ENCODE data around the gene HPF1. TPM values are rescaled to one million over a fixed set of nuclear protein-coding genes. Genes with fewer than 3 reads are reported as not detected.
A peak's percentile ranks its signal among the peaks of the same experiment; 100 is the strongest.
"Not testable (repeated sequence)": the region's sequence is repeated elsewhere in the genome, so short reads cannot be mapped to it uniquely, and the experiment has no call there.

Gene HPF1
- total RNA-seq, 1 donor from 2014 or later: 35.2 TPM

GRCh38 chr4:169795585-169795984 is 37.8 kb upstream of the HPF1 start:
- no peaks in the 10 kb centered on the region for H3K36me3 ChIP-seq (ENCODE audit: control insufficient read depth, insufficient read depth, low read length)
- H3K27me3 ChIP-seq (ENCODE audit: control insufficient read depth, insufficient read depth, low read length): no peaks in the 10 kb centered on the region
- TF ChIP-seq CTCF (IDR thresholded peaks at IDR 0.05; ENCODE audit: insufficient read depth, low read length, poor library complexity, severe bottlenecking): no peak
- no peak overlapping the region for H3K4me3 ChIP-seq (ENCODE audit: low read depth, low read length)
- no peak for DNase-seq (ENCODE audit: low read depth)

DNA sequence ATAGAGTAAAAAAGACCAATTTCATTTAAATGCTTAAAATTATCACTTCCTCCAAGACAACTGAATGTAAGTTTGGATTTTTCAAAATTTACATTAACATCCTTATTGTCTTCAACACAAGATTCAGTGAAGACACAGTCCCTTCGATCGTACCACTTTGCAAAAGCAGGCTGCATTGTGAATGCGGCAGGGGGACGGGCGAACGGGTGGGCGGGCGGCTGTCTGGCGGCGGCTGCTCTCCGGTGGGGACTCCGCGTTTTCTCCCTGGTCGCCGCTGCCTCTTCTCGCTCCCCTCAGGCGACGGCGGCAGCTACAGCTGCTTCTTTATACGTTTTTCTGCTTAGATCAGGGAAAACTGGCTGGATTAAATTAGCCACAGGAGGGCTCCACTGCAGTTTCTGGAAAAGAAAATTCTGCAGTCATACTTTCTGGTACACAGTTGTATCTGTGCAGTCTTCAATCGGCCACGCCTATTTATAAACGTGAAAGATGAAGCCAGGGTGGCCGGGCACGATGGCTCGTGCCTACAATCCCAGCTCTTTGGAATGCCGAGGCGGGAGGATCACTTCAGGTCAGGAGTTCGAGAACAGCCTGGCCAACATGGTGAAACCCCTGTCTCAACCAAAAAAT is 33.9 kb upstream of the HPF1 start:
- TF ChIP-seq CTCF (IDR thresholded peaks at IDR 0.05; ENCODE audit: insufficient read depth, low read length, poor library complexity, severe bottlenecking): peak; percentile 66
- no peaks in the 10 kb centered on the region for H3K36me3 ChIP-seq (ENCODE audit: control insufficient read depth, insufficient read depth, low read length)
- peak; percentile 19 for DNase-seq (ENCODE audit: low read depth)
- H3K27me3 ChIP-seq (ENCODE audit: control insufficient read depth, insufficient read depth, low read length): no peaks in the 10 kb centered on the region
- H3K4me3 ChIP-seq (ENCODE audit: low read depth, low read length): peak overlapping the region; percentile 23

DNA sequence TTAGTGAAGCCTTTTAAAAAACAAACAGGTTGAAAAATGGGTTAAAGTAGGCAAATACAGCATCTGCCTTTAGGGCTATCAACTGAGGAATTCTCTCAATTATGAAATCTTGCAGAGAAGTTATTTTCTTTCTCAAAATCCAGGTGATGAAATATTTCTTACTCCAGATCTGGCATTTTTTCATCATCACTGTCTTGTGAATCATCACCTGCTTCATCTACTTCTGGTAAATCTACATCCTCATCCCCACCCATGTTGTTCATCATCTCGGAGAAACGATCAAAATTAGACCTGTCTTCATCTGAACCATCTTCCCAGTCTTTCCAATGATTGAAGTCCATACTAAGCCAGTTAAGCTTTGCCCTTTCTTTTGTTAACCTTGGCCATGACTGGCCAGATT is 33.3 kb upstream of the HPF1 start:
- no peaks in the 10 kb centered on the region for H3K36me3 ChIP-seq (ENCODE audit: control insufficient read depth, insufficient read depth, low read length)
- no peak overlapping the region for H3K4me3 ChIP-seq (ENCODE audit: low read depth, low read length)
- DNase-seq (ENCODE audit: low read depth): no peak
- no peaks in the 10 kb centered on the region for H3K27me3 ChIP-seq (ENCODE audit: control insufficient read depth, insufficient read depth, low read length)
- TF ChIP-seq CTCF (IDR thresholded peaks at IDR 0.05; ENCODE audit: insufficient read depth, low read length, poor library complexity, severe bottlenecking): no peak

DNA sequence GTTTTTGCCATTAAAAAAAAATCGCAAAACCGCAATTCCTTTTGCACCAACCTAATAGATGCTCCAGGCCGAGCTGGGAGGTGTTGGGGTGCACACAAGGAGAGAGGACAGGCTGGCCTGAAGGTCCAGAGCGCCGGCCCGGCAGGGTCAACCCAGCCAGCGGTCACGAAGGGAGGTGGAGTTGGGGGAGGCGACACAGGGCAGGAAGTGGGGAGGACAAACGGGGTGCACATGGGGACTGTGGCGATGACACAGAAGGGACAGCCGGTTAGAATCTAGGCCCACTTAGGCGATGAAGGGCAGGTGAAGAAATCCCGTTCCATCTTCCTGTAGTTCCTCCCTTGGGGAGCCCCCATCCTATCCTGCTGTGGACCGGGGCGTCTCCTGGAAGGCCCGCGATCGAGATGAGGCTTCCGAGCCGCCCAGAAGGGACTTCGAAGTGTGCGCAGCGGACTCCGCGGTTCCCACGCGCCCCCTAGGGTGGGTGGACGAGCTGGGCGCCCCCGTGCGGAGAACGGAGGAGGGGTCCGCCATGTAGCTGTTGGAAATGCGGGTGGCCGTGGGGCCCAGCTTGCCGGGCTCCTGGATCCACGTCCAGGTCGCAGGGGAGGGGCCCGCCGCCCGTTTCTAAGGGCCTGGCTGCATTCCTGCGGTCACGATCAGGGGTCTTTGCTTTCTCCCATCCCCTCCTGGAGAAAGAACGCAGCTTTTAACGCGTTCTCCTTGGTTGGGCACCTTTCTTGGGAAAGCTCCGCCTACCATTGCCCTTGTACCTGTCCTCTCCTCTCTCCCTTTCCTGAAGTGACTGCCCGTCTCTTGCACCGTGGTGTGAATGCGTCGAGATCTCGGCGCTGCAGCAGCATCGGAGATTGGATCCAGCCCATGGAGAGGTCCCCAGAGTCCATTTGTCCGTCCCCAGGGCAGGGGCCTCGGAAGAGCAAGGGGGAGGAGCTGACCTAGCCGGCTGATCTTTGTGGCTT is 17.0 kb upstream of the HPF1 start:
- H3K36me3 ChIP-seq (ENCODE audit: control insufficient read depth, insufficient read depth, low read length): no peaks in the 10 kb centered on the region
- H3K4me3 ChIP-seq (ENCODE audit: low read depth, low read length): peak overlapping the region; percentile 35
- no peak for DNase-seq (ENCODE audit: low read depth)
- peak; percentile 65 for TF ChIP-seq CTCF (IDR thresholded peaks at IDR 0.05; ENCODE audit: insufficient read depth, low read length, poor library complexity, severe bottlenecking)
- H3K27me3 ChIP-seq (ENCODE audit: control insufficient read depth, insufficient read depth, low read length): peaks cover 10% of the 10 kb centered on the region

DNA sequence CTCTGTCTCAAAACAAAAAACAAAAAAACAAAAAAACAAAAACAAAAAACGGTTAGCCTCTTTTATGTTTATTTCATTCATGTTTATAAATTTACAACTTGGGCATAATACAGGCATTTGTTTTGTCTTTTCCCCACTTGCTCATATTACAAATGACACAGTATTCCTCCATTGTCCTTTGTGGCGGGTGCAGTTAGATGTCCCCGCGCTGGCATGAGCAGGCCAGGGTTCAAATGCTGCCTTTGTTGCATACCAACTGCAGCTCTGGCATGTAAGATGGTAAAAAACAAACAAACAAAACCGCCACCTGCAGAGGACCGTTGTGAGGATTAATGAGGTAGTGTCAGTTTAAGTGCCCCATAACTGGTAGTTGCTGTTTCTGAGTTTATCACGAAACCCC is 16.1 kb upstream of the HPF1 start:
- Histone ChIP-seq H3K36me3 (ENCODE audit: control insufficient read depth, insufficient read depth, low read length) (no peaks in the 10 kb centered on the region), H3K4me3 (ENCODE audit: low read depth, low read length) (no peak overlapping the region), H3K27me3 (ENCODE audit: control insufficient read depth, insufficient read depth, low read length) (peaks cover 10% of the 10 kb centered on the region)
- no peak for TF ChIP-seq CTCF (IDR thresholded peaks at IDR 0.05; ENCODE audit: insufficient read depth, low read length, poor library complexity, severe bottlenecking)
- DNase-seq (ENCODE audit: low read depth): no peak

- H3K36me3 ChIP-seq (ENCODE audit: control insufficient read depth, insufficient read depth, low read length); H3K4me3 ChIP-seq (ENCODE audit: low read depth, low read length); H3K27me3 ChIP-seq (ENCODE audit: control insufficient read depth, insufficient read depth, low read length); DNase-seq (ENCODE audit: low read depth): not testable (repeated sequence)
These were observed 13.9 kb upstream of the HPF1 start for GRCh38 chr4:169771556-169772080.

Measured in kidney epithelial cell (primary cell).